Measurements from ENCODE around the gene APOBEC4. TPM values are rescaled to one million over a fixed set of nuclear protein-coding genes. Genes with fewer than 3 reads are reported as not detected.
A peak's percentile ranks its signal among the peaks of the same experiment; 100 is the strongest.

The APOBEC4 gene
- total RNA-seq, result not detected
- polyA plus RNA-seq (2013, experiment 1 of 2), result not detected
- not detected for polyA plus RNA-seq (2013, experiment 2 of 2)
- long read RNA-seq, experiment 1, result 0 reads
- long read RNA-seq, experiment 2, result 0 reads
- long read RNA-seq, experiment 3, result 0 reads
- long read RNA-seq, experiment 4, result 0 reads

GRCh38 chr1:183652547-183653461 is at the start of gene APOBEC4:
TSS of gene APOBEC4 (minus strand) at chr1:183653316. CDS start at chr1:183648781, 4,535 bp downstream.
- Mint-ChIP-seq H3K4me1 (no peaks in the 10 kb centered on the region), H3K36me3 (ENCODE audit: low read depth) (no peaks in the 10 kb centered on the region), H3K4me3 (no peak within 1 kb of the TSS), H3K27ac (peak within 1 kb of the TSS; percentile 30), H3K27me3 (ENCODE audit: insufficient read depth) (peaks cover 5% of the 10 kb centered on the region), H3K9me3 (no peaks in the 10 kb centered on the region)
- H3K9ac ChIP-seq (ENCODE audit: extremely low read depth, low read length, poor library complexity, severe bottlenecking), result no peak within 1 kb of the TSS
- H3K9me3 ChIP-seq (ENCODE audit: control insufficient read depth, low read length), result no peaks in the 10 kb centered on the region
- no peak for DNase-seq
- 80 to 94% methylated on average over 2 to 5 of the region's 5 CpGs for WGBS, 2 experiments (ENCODE audit: insufficient coverage in 1 of 2, insufficient read length in 1 of 2)
- H3K27ac ChIP-seq (ENCODE audit: low read depth, low read length), result no peak within 1 kb of the TSS
- H3K27me3 ChIP-seq (ENCODE audit: control insufficient read depth, insufficient read depth, low read length, poor library complexity, severe bottlenecking), result peaks cover 15% of the 10 kb centered on the region
- H3K4me1 ChIP-seq (ENCODE audit: control insufficient read depth, insufficient read depth, low read length), result no peaks in the 10 kb centered on the region
- no peak within 1 kb of the TSS for H3K4me3 ChIP-seq (ENCODE audit: low read length)
- no peaks in the 10 kb centered on the region for H3K36me3 ChIP-seq (ENCODE audit: control insufficient read depth, insufficient read depth, low read length)
- TF ChIP-seq CTCF (conservative IDR thresholded peaks at IDR 0.05), result no peak

GRCh38 chr1:183702813-183703198 is 49.7 kb upstream of the APOBEC4 start:
- WGBS, 2 experiments (ENCODE audit: insufficient coverage in 1 of 2, insufficient read length in 1 of 2), result 94 to 95% methylated on average over 8 to 9 of the region's 9 CpGs
- Histone ChIP-seq H3K36me3 (ENCODE audit: control insufficient read depth, insufficient read depth, low read length) (no peaks in the 10 kb centered on the region), H3K9me3 (ENCODE audit: control insufficient read depth, low read length) (no peaks in the 10 kb centered on the region), H3K4me1 (ENCODE audit: control insufficient read depth, insufficient read depth, low read length) (no peaks in the 10 kb centered on the region), H3K27ac (ENCODE audit: low read depth, low read length) (no peak overlapping the region), H3K27me3 (ENCODE audit: control insufficient read depth, insufficient read depth, low read length, poor library complexity, severe bottlenecking) (no peaks in the 10 kb centered on the region), H3K9ac (ENCODE audit: extremely low read depth, low read length, poor library complexity, severe bottlenecking) (no peak overlapping the region), H3K4me3 (ENCODE audit: low read length) (no peak overlapping the region)
- Mint-ChIP-seq H3K4me3 (no peak overlapping the region), H3K9me3 (no peaks in the 10 kb centered on the region), H3K27ac (no peak overlapping the region), H3K27me3 (ENCODE audit: insufficient read depth) (no peaks in the 10 kb centered on the region), H3K4me1 (peaks cover 5% of the 10 kb centered on the region), H3K36me3 (ENCODE audit: low read depth) (no peaks in the 10 kb centered on the region)
- peak; percentile 48 for TF ChIP-seq CTCF (conservative IDR thresholded peaks at IDR 0.05)
- no peak for DNase-seq

- H3K27me3 Mint-ChIP-seq (ENCODE audit: insufficient read depth), result no peaks in the 10 kb centered on the region
- no peak for TF ChIP-seq CTCF (conservative IDR thresholded peaks at IDR 0.05)
- Histone ChIP-seq H3K36me3 (ENCODE audit: control insufficient read depth, insufficient read depth, low read length) (no peaks in the 10 kb centered on the region), H3K4me3 (ENCODE audit: low read length) (no peak overlapping the region), H3K27ac (ENCODE audit: low read depth, low read length) (no peak overlapping the region), H3K9me3 (ENCODE audit: control insufficient read depth, low read length) (no peaks in the 10 kb centered on the region), H3K27me3 (ENCODE audit: control insufficient read depth, insufficient read depth, low read length, poor library complexity, severe bottlenecking) (no peaks in the 10 kb centered on the region), H3K9ac (ENCODE audit: extremely low read depth, low read length, poor library complexity, severe bottlenecking) (no peak overlapping the region), H3K4me1 (ENCODE audit: control insufficient read depth, insufficient read depth, low read length) (no peaks in the 10 kb centered on the region)
- H3K9me3 Mint-ChIP-seq, result no peaks in the 10 kb centered on the region
- WGBS, 2 experiments (ENCODE audit: insufficient coverage in 1 of 2, insufficient read length in 1 of 2), result 92 to 100% methylated on average over 5 to 7 of the region's 7 CpGs
- no peak overlapping the region for H3K4me3 Mint-ChIP-seq
- no peak for DNase-seq
- H3K36me3 Mint-ChIP-seq (ENCODE audit: low read depth), result no peaks in the 10 kb centered on the region
- H3K4me1 Mint-ChIP-seq, result peaks cover 6% of the 10 kb centered on the region
- peak overlapping the region; percentile 36 for H3K27ac Mint-ChIP-seq
Observed at GRCh38 chr1:183702087-183702812, 49.1 kb upstream of the APOBEC4 start.
